NT2/D1 (cell line): ENCODE data around the gene SRCAP.

ENCODE experiments used
- SUZ12 ChIP-seq: IDR thresholded peaks from 2 replicates; pipeline ENCODE4 v1.6.1; 2011; ENCODE audit not compliant: insufficient read length, insufficient read depth; ENCODE audit errors: extremely low read depth
- YY1 ChIP-seq: IDR thresholded peaks from 2 replicates; pipeline ENCODE4 v1.6.1; 2011; ENCODE audit not compliant: insufficient read length, insufficient read depth
- ZNF274 ChIP-seq: IDR thresholded peaks from 2 replicates; pipeline ENCODE4 v1.6.1; 2011; ENCODE audit warnings: mild to moderate bottlenecking, low read depth, low read length

- TF ChIP-seq ZNF274 (no peak), YY1 (no peak), SUZ12 (no peak)
Observed at GRCh38 chr16:30688701-30689100, 10.3 kb upstream of the SRCAP start.
